OCI-M1 (cell line): ENCODE results near the gene KIF26A.
"Not testable (repeated sequence)": the region's sequence is repeated elsewhere in the genome, so short reads cannot be mapped to it uniquely, and the experiment has no call there.

ENCODE experiments used
- DNase-seq: peaks from one replicate; lab custom pipeline; 2025; lab: John Stamatoyannopoulos, UW

KIF26A gene

DNA sequence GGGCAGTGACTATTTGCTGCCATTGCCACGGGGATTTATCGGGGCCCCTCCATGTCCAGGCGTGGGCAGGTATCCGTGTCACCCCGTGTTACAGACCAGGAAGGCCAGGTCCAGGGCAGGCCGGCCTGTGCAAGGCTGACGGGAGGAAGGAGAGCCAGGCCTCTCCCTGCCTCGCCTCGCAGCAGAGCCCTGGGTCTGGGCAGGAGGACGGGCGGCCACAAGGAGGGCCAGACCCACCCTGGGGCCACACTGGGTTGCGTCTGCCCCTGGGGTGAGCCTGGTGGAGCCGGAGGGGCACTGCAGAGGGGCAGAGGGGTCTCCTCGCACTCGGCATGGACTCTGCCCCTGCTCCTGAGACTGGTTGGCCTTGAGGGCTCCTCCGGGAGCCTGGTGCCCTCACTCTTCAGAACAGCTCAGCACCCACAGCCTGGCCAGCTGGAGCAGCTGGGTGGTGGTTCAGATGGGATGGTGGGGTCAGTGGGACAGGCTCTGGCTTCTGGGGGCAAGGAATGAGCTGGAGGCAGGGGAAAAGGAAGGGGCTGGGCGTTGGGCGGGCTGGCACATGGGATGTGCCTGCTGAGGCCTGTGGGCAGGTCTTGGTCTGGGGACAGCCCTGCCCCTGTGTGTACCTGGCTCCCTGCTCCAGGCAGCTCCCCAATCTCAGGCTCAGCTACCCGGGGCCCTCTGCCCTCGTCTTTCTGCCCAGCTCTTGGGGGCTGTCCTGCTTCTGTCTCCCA is 53.9 kb downstream of the KIF26A start:
- no peak for DNase-seq

- no peak for DNase-seq
Observed at GRCh38 chr14:104192883-104193245, 54.5 kb downstream of the KIF26A start.

- no peak for DNase-seq
Observed at GRCh38 chr14:104194016-104194415, 55.6 kb downstream of the KIF26A start.

GRCh38 chr14:104194716-104195115 is 56.3 kb downstream of the KIF26A start:
- DNase-seq: no peak

- no peak for DNase-seq
Observed at GRCh38 chr14:104195361-104195760, 57.0 kb downstream of the KIF26A start.

GRCh38 chr14:104195878-104196277 is 57.5 kb downstream of the KIF26A start:
- no peak for DNase-seq

GRCh38 chr14:104196461-104197140 is 58.2 kb downstream of the KIF26A start:
- no peak for DNase-seq

DNA sequence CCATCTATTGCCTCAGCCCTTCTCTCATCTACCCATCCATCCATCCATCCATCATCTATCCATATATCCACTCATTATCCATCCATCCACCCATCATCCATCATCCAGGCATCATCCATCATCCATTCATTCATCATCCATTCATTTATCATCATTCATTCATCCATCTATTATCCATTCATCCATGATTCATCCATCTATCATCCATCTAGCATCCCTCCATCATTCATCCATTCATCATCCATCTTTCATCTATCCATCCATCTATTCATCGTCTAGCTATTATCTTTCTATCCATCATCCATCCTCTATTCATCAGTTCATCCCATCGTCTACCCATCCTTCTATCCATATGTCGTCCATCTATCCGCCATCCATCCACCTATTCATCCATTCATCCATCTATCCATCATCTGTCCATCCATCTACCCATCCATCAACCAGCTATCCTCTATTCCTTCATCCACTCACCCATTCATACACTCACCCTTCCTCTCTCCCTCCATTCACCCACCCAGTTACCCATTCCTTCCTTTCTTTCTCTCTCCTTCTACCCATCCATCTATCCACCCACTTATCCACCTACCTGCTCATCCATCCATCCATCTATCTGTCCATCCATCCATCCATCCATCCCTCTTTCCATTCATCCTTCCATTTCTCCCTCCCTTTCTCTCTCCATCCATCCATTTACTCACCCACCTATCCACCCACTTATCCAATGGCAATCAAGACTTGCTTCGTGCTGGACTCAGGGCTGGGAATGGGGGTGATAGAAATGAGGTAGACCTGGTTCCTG is 59.3 kb downstream of the KIF26A start:
- no peak for DNase-seq

- DNase-seq: no peak
Observed at GRCh38 chr14:104199266-104199895, 61.0 kb downstream of the KIF26A start.

DNA sequence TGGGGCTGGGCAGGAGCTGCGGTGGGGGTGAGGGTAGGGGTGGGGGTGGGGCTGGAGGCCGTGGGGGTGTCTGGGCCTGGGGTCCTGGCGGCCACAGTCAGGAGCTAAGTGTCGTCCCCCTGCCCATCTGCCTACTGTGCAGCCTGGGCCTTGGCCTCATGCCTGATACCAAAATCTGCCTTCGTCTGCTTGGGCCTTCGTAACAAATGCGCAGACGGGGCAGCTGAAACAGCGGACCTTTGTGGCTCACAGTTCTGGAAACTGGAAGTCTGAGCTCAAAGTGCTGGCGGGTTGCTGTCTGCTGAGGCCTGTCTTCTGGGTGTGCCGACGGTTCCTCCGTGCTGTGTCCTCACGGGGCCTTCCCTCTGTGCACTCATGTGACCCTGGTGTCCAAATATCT is 61.7 kb downstream of the KIF26A start:
- no peak for DNase-seq

DNA sequence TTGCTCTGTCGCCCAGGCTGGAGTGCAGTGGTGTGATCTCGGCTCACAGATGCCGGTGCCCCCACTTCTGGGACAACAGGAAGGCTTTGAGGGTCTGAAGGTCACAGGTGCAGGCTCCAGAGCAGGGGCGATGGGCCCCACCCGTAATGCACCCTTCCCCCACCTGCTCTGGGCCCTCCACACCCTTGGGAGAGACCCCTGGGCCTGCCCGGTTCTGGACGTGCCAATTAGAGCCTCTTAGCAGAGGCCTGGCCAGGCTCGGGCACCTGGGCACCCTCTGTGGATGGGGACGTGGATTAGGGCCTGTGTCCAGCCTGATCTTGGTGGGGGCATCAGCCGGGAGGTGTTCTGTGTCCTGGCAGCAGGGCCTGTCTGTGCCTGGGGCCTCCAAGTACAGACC is 62.2 kb downstream of the KIF26A start:
- no peak for DNase-seq

- no peak for DNase-seq
Observed at GRCh38 chr14:104201063-104201462, 62.7 kb downstream of the KIF26A start.

- DNase-seq: no peak
Observed at GRCh38 chr14:104201496-104201895, 63.1 kb downstream of the KIF26A start.

DNA sequence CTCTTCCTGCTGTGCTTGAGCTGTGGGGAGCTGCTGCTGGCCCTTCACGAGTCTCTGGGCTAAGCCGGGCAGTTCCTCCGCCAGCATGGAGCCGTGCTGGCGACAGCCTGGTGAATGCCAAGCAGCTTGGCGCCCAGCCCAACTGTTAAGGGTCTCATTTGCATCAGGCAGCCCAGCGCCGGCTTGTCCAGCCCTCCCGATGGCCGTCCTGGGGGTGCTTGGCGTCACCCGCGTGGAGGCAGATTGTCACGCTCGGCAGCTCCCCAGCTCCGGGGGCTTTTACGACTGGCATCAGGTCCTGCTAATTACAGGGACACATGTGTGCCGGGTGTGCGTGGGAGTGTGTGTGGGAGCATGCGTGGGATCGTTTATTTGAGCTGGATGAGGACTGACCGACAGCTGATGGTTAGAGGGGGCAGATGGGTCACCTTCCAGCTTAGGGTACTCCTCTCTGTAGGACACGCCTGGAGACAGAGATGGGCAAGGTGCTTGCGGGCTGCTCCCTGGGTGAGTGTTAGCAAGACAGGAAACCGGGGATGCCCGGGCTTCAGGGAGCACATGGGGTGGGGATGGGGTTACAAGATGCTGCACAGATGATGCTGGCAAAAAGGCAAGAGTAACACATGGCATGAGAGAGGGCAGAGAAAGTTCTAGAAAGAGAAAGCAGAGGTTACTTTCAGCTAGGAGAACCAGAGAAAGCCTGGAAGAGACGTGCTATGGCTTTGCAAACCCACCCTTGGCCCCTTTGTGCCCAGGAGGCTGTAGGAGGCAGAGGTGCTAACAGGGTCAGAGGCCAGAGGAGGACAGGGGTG is 64.1 kb downstream of the KIF26A start:
- DNase-seq: no peak

GRCh38 chr14:104203071-104203425 is 64.7 kb downstream of the KIF26A start:
- DNase-seq: no peak

- DNase-seq: no peak
Observed at GRCh38 chr14:104204660-104205149, 66.3 kb downstream of the KIF26A start.

GRCh38 chr14:104205781-104206180 is 67.4 kb downstream of the KIF26A start:
- no peak for DNase-seq

- no peak for DNase-seq
Observed at GRCh38 chr14:104206281-104206904, 68.0 kb downstream of the KIF26A start.

GRCh38 chr14:104207142-104208014 is 69.0 kb downstream of the KIF26A start:
- no peak for DNase-seq

DNA sequence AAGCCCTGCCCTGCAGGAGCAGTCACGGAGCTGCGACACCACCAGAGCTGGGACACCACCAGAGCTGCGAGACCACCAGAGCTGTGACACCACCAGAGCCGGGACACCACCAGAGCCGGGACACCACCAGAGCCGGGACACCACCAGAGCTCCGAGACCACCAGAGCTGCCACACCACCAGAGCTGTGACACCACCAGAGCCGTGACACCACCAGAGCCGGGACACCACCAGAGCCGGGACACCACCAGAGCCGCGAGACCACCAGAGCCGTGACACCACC is 69.6 kb downstream of the KIF26A start:
- DNase-seq: not testable (repeated sequence)
